Cardiac fibroblast (primary cell): Measurements from ENCODE around the gene GHRL.
A peak's percentile ranks its signal among the peaks of the same experiment; 100 is the strongest.

Experiments
- DNase-seq, 2 donors: peaks; one replicate each; pipeline versions ENCODE4 v3.0.0 to v3.0.0-alpha.2; 2010; ENCODE audit warnings: low read depth in 2 of 2
- H3K4me3 ChIP-seq, 2 donors: replicated peaks in 1 of 2; 1 replicate in 1 of 2; 2 replicates in 1 of 2; pipeline ENCODE4 v1.5.1; 2011; ENCODE audit warnings: low read depth in 2 of 2, low read length in 2 of 2, mild to moderate bottlenecking in 2 of 2, moderate library complexity in 1 of 2
- CTCF ChIP-seq: IDR thresholded peaks from one replicate; pipeline ENCODE4 v1.5.1; 2011; ENCODE audit warnings: low read depth, mild to moderate bottlenecking, low read length, inconsistent platforms

GHRL gene

GRCh38 chr3:10311710-10312109, 19.0 kb upstream of the GHRL start:
- no peak overlapping the region for H3K4me3 ChIP-seq
- TF ChIP-seq CTCF, result no peak
- DNase-seq, result no peak

GRCh38 chr3:10310578-10310977, 17.8 kb upstream of the GHRL start:
- no peak overlapping the region for H3K4me3 ChIP-seq
- DNase-seq, result peak in 1 of 2 donors; percentile 49
- TF ChIP-seq CTCF, result no peak

GRCh38 chr3:10309736-10310135, 17.0 kb upstream of the GHRL start:
- H3K4me3 ChIP-seq, result no peak overlapping the region
- no peak for TF ChIP-seq CTCF
- DNase-seq, result peak; percentile 46 to 57

- TF ChIP-seq CTCF, result no peak
- H3K4me3 ChIP-seq, result no peak overlapping the region
- no peak for DNase-seq
Measured at GRCh38 chr3:10308678-10309077, 15.9 kb upstream of the GHRL start.

- DNase-seq, result no peak
- H3K4me3 ChIP-seq, result no peak overlapping the region
- TF ChIP-seq CTCF, result no peak
Measured at GRCh38 chr3:10306156-10306555, 13.4 kb upstream of the GHRL start.

- no peak for TF ChIP-seq CTCF
Measured at GRCh38 chr3:10305331-10305902, 12.7 kb upstream of the GHRL start.

GRCh38 chr3:10304905-10305304, 12.2 kb upstream of the GHRL start:
- no peak overlapping the region for H3K4me3 ChIP-seq
- no peak for TF ChIP-seq CTCF
- no peak for DNase-seq

More at GRCh38 chr3:10305331-10305902, 12.7 kb upstream of the GHRL start:
- no peak for DNase-seq
- no peak overlapping the region for H3K4me3 ChIP-seq
